ENCODE results near the gene OTUD4.
"Not testable (repeated sequence)": the region's sequence is repeated elsewhere in the genome, so short reads cannot be mapped to it uniquely, and the experiment has no call there.

Gene OTUD4

GRCh38 chr4:145180298-145181090 lies at the start of gene OTUD4:
TSS of gene OTUD4 (minus strand) at chr4:145180589. CDS start at chr4:145179973, 616 bp downstream.
- Histone ChIP-seq H3K27me3 (ENCODE audit: insufficient read depth, low read length) (no peaks in the 10 kb centered on the region), H2AFZ (ENCODE audit: low read length, unreplicated experiment) (peak within 1 kb of the TSS; percentile 83), H3K36me3 (ENCODE audit: insufficient read depth, low read length) (no peaks in the 10 kb centered on the region), H3K4me1 (ENCODE audit: control insufficient read depth, insufficient read depth, low read length, unreplicated experiment) (peaks cover 14% of the 10 kb centered on the region), H3K27ac (ENCODE audit: low read depth, low read length) (peak within 1 kb of the TSS; percentile 74), H3K79me2 (ENCODE audit: control insufficient read depth, insufficient read depth, low read length, unreplicated experiment) (peaks cover 40% of the 10 kb centered on the region), H3K4me3 (ENCODE audit: low read depth, low read length) (peak within 1 kb of the TSS; percentile 87)

- H3K79me2 ChIP-seq (ENCODE audit: control insufficient read depth, insufficient read depth, low read length, unreplicated experiment); H3K27me3 ChIP-seq (ENCODE audit: insufficient read depth, low read length); H3K4me3 ChIP-seq (ENCODE audit: low read depth, low read length); H3K27ac ChIP-seq (ENCODE audit: low read depth, low read length); H2AFZ ChIP-seq (ENCODE audit: low read length, unreplicated experiment); H3K4me1 ChIP-seq (ENCODE audit: control insufficient read depth, insufficient read depth, low read length, unreplicated experiment); H3K36me3 ChIP-seq (ENCODE audit: insufficient read depth, low read length): not testable (repeated sequence)
Observed at GRCh38 chr4:145223228-145223627, 42.8 kb upstream of the OTUD4 start.

- H2AFZ ChIP-seq (ENCODE audit: low read length, unreplicated experiment); H3K4me1 ChIP-seq (ENCODE audit: control insufficient read depth, insufficient read depth, low read length, unreplicated experiment); H3K4me3 ChIP-seq (ENCODE audit: low read depth, low read length); H3K79me2 ChIP-seq (ENCODE audit: control insufficient read depth, insufficient read depth, low read length, unreplicated experiment); H3K36me3 ChIP-seq (ENCODE audit: insufficient read depth, low read length); H3K27ac ChIP-seq (ENCODE audit: low read depth, low read length); H3K27me3 ChIP-seq (ENCODE audit: insufficient read depth, low read length): not testable (repeated sequence)
Observed at GRCh38 chr4:145221529-145221928, 41.1 kb upstream of the OTUD4 start.

- Histone ChIP-seq H3K27ac (ENCODE audit: low read depth, low read length) (no peak overlapping the region), H3K36me3 (ENCODE audit: insufficient read depth, low read length) (no peaks in the 10 kb centered on the region), H3K27me3 (ENCODE audit: insufficient read depth, low read length) (no peaks in the 10 kb centered on the region), H3K79me2 (ENCODE audit: control insufficient read depth, insufficient read depth, low read length, unreplicated experiment) (no peaks in the 10 kb centered on the region), H3K4me3 (ENCODE audit: low read depth, low read length) (no peak overlapping the region), H2AFZ (ENCODE audit: low read length, unreplicated experiment) (no peak overlapping the region), H3K4me1 (ENCODE audit: control insufficient read depth, insufficient read depth, low read length, unreplicated experiment) (no peaks in the 10 kb centered on the region)
Observed at GRCh38 chr4:145219090-145219489, 38.7 kb upstream of the OTUD4 start.

GRCh38 chr4:145218251-145218650 lies 37.9 kb upstream of the OTUD4 start:
- Histone ChIP-seq H3K27ac (ENCODE audit: low read depth, low read length) (no peak overlapping the region), H3K27me3 (ENCODE audit: insufficient read depth, low read length) (no peaks in the 10 kb centered on the region), H2AFZ (ENCODE audit: low read length, unreplicated experiment) (no peak overlapping the region), H3K4me3 (ENCODE audit: low read depth, low read length) (no peak overlapping the region), H3K79me2 (ENCODE audit: control insufficient read depth, insufficient read depth, low read length, unreplicated experiment) (no peaks in the 10 kb centered on the region), H3K4me1 (ENCODE audit: control insufficient read depth, insufficient read depth, low read length, unreplicated experiment) (no peaks in the 10 kb centered on the region), H3K36me3 (ENCODE audit: insufficient read depth, low read length) (no peaks in the 10 kb centered on the region)

- H3K27me3 ChIP-seq (ENCODE audit: insufficient read depth, low read length), result no peaks in the 10 kb centered on the region
- H2AFZ ChIP-seq (ENCODE audit: low read length, unreplicated experiment), result no peak overlapping the region
Observed at GRCh38 chr4:145217349-145217748, 37.0 kb upstream of the OTUD4 start.

GRCh38 chr4:145216535-145216934 lies 36.1 kb upstream of the OTUD4 start:
- Histone ChIP-seq H3K36me3 (ENCODE audit: insufficient read depth, low read length) (no peaks in the 10 kb centered on the region), H3K27ac (ENCODE audit: low read depth, low read length) (no peak overlapping the region), H3K4me3 (ENCODE audit: low read depth, low read length) (no peak overlapping the region), H3K79me2 (ENCODE audit: control insufficient read depth, insufficient read depth, low read length, unreplicated experiment) (no peaks in the 10 kb centered on the region), H3K4me1 (ENCODE audit: control insufficient read depth, insufficient read depth, low read length, unreplicated experiment) (no peaks in the 10 kb centered on the region), H3K27me3 (ENCODE audit: insufficient read depth, low read length) (no peaks in the 10 kb centered on the region), H2AFZ (ENCODE audit: low read length, unreplicated experiment) (no peak overlapping the region)

More at GRCh38 chr4:145217349-145217748, 37.0 kb upstream of the OTUD4 start:
- no peaks in the 10 kb centered on the region for H3K79me2 ChIP-seq (ENCODE audit: control insufficient read depth, insufficient read depth, low read length, unreplicated experiment)
- H3K4me1 ChIP-seq (ENCODE audit: control insufficient read depth, insufficient read depth, low read length, unreplicated experiment), result no peaks in the 10 kb centered on the region
- H3K4me3 ChIP-seq (ENCODE audit: low read depth, low read length), result no peak overlapping the region
- no peak overlapping the region for H3K27ac ChIP-seq (ENCODE audit: low read depth, low read length)
- H3K36me3 ChIP-seq (ENCODE audit: insufficient read depth, low read length), result no peaks in the 10 kb centered on the region

- Histone ChIP-seq H3K79me2 (ENCODE audit: control insufficient read depth, insufficient read depth, low read length, unreplicated experiment) (no peaks in the 10 kb centered on the region), H2AFZ (ENCODE audit: low read length, unreplicated experiment) (no peak overlapping the region), H3K36me3 (ENCODE audit: insufficient read depth, low read length) (no peaks in the 10 kb centered on the region), H3K4me3 (ENCODE audit: low read depth, low read length) (no peak overlapping the region), H3K4me1 (ENCODE audit: control insufficient read depth, insufficient read depth, low read length, unreplicated experiment) (no peaks in the 10 kb centered on the region), H3K27me3 (ENCODE audit: insufficient read depth, low read length) (no peaks in the 10 kb centered on the region), H3K27ac (ENCODE audit: low read depth, low read length) (no peak overlapping the region)
Observed at GRCh38 chr4:145213245-145213644, 32.9 kb upstream of the OTUD4 start.

GRCh38 chr4:145207934-145208333 lies 27.5 kb upstream of the OTUD4 start:
- Histone ChIP-seq H3K79me2 (ENCODE audit: control insufficient read depth, insufficient read depth, low read length, unreplicated experiment) (no peaks in the 10 kb centered on the region), H3K27ac (ENCODE audit: low read depth, low read length) (no peak overlapping the region), H3K27me3 (ENCODE audit: insufficient read depth, low read length) (no peaks in the 10 kb centered on the region), H3K4me1 (ENCODE audit: control insufficient read depth, insufficient read depth, low read length, unreplicated experiment) (no peaks in the 10 kb centered on the region), H2AFZ (ENCODE audit: low read length, unreplicated experiment) (no peak overlapping the region), H3K36me3 (ENCODE audit: insufficient read depth, low read length) (no peaks in the 10 kb centered on the region), H3K4me3 (ENCODE audit: low read depth, low read length) (no peak overlapping the region)

- Histone ChIP-seq H3K36me3 (ENCODE audit: insufficient read depth, low read length) (no peaks in the 10 kb centered on the region), H3K4me1 (ENCODE audit: control insufficient read depth, insufficient read depth, low read length, unreplicated experiment) (no peaks in the 10 kb centered on the region), H3K27me3 (ENCODE audit: insufficient read depth, low read length) (no peaks in the 10 kb centered on the region), H3K79me2 (ENCODE audit: control insufficient read depth, insufficient read depth, low read length, unreplicated experiment) (no peaks in the 10 kb centered on the region), H3K27ac (ENCODE audit: low read depth, low read length) (no peak overlapping the region), H2AFZ (ENCODE audit: low read length, unreplicated experiment) (no peak overlapping the region), H3K4me3 (ENCODE audit: low read depth, low read length) (no peak overlapping the region)
Observed at GRCh38 chr4:145203410-145203809, 23.0 kb upstream of the OTUD4 start.

GRCh38 chr4:145200366-145200765 lies 20.0 kb upstream of the OTUD4 start:
- no peaks in the 10 kb centered on the region for H3K36me3 ChIP-seq (ENCODE audit: insufficient read depth, low read length)
- no peak overlapping the region for H2AFZ ChIP-seq (ENCODE audit: low read length, unreplicated experiment)
- no peak overlapping the region for H3K4me3 ChIP-seq (ENCODE audit: low read depth, low read length)
- H3K79me2 ChIP-seq (ENCODE audit: control insufficient read depth, insufficient read depth, low read length, unreplicated experiment), result no peaks in the 10 kb centered on the region
- no peaks in the 10 kb centered on the region for H3K4me1 ChIP-seq (ENCODE audit: control insufficient read depth, insufficient read depth, low read length, unreplicated experiment)
- H3K27ac ChIP-seq (ENCODE audit: low read depth, low read length), result no peak overlapping the region
- no peaks in the 10 kb centered on the region for H3K27me3 ChIP-seq (ENCODE audit: insufficient read depth, low read length)
